T-helper 9 cell (primary cell): Measurements from ENCODE around the gene FAM107B.
"Not testable (repeated sequence)": the region's sequence is repeated elsewhere in the genome, so short reads cannot be mapped to it uniquely, and the experiment has no call there.

Experiments used
- DNase-seq: peaks from one replicate; pipeline ENCODE4 v3.0.0-alpha.2; 2020

Gene FAM107B

DNA sequence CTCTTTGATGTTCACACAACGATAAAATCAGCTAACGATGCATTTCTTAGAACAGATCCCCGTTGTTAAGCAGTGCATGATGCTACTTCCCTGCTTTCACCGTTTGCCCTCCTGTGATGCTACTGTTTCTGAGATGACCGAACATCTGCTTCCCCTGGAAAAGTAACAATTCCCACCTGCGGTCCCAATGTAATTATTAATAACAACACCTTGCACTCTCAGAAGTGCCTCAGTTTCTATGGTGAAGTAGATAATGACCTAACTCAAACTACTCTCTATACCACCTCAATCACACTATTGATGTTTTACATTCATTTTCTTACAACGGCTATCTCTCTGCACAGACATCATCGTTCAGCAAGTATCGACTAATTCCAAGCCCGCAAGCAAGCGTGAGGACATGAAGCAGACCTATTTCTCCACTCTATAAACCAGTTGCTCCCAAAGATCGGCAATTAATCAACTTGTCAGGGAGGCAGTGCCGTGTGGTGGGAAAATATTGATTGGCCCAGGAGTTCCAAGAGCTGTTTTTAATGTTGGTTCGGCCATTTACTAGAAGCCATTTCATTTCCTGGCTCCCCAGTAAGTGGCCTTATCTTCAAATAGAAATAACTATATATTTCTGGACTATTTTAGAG lies 42.7 kb downstream of the FAM107B start:
- DNase-seq: no peak

DNA sequence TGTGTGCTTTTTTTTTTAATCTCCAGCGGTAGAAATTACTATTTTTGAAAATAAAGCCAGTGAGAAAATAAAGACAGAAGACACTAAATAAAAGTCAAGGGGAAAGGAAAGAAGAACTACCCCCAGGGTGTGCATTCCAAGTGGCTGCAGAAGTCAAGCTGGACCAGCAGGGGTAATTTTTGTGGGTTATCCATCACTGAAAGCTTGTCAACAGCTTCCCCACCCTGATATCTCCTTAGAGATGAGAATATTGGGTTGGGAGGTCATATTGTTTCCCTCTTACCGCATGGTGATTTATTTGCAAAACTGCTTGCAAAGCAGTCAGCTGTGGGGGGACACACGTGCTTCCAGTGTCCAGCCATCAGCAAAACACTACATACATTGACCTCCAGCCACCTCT lies 46.4 kb downstream of the FAM107B start:
- no peak for DNase-seq

DNA sequence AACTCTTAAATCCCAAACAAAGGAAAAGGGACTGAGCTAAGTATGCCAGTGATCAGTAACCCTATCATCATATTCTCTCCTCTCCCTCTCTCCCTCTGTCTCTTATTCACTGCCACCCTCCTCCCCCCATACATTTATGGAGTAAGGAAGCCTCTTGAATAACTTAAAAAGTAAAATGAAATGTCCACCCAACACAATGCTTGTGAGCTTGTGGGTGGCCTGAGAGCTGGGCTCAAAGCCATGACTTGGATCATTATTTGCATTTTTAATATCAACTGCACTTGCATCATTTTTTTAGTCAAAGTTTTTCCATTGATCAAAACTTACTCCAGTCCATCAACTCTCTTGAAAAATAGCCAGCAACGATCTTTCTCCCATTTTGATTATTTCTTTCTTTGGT lies 46.8 kb downstream of the FAM107B start:
- no peak for DNase-seq

DNA sequence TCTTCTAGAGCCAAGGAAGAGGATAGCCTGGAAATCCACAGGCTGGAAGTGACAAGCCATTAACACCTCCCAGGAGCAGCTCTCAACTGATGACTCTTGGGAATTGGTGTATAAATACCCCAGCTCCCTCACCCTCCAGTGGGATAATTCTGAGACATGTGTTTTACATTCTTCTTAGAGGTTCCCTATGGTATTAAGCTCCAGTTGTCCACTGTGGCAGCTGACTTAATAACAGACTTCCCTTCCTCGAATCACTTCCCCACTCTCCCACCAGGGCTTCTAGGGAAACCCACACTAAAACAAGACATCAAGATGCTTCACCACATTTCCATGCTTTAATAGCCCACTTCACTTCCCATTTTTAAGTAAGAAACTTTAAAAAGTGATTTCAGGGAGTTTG lies 47.2 kb downstream of the FAM107B start:
- no peak for DNase-seq

DNA sequence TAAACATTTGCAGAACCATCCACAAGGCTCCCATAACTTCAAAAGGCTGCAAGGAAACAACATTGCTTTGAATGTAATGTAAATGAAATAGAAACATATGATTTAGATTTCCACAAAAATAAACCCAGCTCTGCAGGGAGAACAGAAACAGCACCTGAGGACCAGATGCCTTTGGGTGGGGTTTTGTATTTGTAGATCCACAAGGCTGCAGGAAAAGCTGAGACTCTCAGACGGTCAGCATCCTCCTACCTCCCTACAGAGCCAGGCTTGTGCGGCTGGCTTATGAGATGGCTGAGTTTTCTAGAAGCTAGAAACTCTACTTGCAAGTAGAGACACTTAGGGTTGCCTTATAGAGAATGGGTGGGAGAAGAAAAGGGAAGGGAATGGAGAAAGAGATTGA lies 49.8 kb downstream of the FAM107B start:
- DNase-seq: no peak

DNA sequence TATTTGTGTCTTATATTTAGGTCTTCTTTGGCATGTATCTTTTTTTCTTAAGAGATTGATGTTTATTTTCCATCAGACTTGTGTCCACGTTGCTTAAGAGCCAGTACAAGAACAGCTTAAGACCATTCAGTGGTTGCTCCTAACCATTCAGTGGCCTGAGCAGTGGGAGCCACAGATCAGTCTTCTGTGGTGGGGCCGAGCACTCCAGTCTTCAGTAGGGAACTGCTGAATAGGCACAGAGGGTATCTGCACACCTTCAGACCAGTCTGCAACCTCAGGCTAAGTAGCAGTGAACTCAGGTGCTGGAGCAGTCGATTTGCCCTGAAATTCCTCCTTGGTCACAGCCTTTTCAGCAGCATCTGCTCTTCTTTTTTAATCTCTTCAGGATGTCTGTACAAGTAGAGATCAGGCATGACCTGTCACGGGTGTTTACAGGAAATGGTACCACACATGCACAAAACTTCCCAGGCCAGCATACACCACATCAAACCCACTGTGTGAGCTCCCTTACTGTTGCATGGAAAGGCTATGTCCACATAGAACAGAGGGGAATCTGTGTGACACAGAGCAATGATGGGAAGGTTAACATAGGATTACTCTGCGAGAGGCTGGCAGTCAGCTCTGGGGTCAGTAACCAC lies 51.5 kb downstream of the FAM107B start:
- no peak for DNase-seq

DNA sequence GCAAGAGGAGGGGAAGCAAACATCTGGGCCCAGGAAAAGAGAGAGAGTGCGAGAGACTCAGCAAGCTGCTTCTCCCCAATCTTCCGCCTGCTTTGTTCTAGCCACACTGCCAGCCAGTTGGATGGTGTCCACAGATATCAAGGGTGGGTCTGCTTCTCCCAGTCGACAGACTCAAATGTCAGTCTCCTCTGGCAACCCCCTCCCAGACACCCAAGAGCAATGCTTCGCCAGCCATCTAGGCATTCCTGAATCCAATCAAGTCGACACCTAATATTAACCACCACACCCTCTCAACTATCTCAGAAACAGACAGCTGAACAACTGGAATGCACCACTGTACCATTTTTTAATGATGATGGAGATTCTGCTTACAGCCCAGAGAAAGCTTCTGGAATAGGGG lies 57.1 kb downstream of the FAM107B start:
- no peak for DNase-seq

DNA sequence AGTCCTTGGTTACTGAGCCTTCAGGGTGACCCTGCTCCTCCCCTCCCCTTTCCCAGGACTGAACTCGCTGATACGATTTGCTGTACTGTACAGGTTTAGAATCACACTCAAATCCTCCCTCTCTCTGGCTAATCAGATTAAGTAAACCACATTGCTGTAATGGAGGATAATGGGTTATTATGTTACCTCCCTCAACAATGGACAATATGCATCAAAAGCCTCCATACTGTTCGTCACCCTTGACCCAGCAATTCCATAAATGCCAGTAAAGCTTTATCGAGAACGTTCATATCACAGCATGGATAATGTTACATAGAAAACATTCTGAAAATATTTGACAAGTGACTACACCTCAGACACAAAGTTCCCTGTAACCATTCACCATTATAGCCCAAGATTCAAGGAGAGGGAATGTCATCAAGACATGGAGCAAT lies 61.7 kb downstream of the FAM107B start:
- DNase-seq: no peak

DNA sequence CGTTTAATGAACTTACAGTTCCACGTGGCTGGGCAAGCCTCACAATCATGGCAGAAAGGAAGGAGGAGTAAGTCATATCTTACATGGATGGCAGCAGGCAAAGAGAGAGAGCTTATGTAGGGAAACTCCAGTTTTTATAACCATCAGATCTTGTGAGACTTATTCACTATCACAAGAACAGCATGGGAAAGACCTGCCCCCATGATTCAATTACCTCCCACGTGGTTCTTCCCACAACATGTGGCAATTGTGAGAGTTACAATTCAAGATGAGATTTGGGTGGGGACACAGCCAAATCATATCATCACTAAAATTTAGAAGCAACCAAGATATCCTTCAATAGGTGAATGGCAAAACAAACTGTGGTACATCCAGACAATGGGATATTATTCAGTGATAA lies 65.4 kb downstream of the FAM107B start:
- DNase-seq: not testable (repeated sequence)

DNA sequence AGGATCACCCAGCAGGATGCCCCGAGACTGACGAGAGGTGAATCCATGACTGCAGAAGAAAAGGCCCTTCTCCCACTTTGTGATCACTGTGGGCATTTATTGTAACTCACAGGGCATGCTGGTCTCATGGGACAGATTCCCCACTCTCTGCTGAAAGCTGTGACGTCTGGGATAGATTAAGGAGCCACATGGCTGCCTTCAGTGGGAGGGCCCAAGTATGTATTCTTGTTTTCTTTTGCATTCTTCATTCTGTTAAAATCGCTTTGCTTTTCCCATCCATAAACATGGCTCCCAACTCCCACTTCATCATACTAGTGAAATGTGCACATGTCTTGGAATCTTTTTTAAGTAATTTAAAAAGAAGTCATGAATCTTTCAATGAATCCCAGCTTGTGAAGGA lies 67.2 kb downstream of the FAM107B start:
- DNase-seq: no peak

DNA sequence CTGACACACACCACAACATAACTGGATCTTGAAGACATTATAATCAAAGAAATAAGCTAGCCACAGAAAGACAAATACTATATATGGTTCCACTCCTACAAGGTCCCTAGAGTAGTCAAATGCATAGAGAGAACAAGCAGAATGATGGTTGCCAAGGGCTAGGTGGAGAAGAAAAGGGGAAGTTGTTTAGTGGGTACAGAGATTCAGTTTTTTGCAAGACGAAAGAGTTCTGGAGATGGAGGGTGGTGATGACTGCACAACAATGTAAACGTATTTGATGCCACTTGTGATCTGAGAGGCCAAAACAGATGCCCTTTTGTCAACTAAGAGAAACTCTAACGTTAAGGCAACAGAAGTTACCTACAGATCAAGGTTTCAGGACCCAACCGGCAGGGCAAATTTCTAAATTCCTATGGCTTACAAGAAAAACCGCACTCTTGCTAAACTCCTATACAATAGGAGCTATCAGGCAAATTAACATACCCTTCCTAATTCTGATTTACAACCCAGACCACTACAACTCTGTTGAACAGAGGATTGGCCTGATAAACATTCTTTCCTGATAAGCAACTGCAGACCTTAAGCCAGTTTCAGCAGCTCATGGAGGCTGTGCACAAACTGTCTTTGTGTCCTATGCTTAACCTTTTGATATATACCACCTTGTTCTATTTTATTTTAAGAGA lies 69.0 kb downstream of the FAM107B start:
- no peak for DNase-seq

DNA sequence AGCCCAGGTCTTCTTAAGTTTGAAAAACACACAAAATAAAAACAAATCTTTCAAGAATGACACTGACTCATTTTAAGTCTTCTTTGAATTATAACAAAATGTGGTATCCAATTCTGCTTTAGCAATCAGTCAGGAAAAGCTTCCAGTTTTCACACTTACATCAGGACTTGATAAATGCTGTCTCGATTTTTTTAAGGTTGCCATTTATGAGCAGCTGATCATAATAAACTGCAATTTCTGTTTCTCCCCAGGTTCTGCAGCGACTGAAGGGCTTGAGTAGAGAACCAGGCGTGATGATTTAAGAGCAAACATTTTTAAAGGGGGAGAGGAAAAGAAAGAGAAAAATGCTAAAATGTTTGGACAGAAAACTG lies 71.1 kb downstream of the FAM107B start:
- DNase-seq: no peak

DNA sequence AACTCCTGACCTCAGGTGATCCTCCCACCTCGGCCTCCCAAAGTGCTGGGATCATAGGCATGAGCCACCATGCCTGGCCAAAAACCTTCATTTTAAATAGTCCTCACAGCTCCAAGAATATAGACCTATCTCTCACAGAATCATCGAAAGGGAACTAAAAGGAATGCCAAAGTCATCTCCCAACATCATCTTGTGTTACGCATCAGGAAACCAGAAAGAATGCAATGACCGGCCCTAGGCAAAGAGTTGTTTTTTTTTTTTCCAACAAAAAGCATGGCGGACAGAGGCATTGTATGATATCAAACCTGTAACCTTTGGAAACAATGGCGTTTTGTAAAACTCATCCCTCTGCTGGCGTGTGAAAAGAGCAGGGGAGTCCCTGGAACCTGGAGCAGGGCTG lies 73.2 kb downstream of the FAM107B start:
- no peak for DNase-seq

DNA sequence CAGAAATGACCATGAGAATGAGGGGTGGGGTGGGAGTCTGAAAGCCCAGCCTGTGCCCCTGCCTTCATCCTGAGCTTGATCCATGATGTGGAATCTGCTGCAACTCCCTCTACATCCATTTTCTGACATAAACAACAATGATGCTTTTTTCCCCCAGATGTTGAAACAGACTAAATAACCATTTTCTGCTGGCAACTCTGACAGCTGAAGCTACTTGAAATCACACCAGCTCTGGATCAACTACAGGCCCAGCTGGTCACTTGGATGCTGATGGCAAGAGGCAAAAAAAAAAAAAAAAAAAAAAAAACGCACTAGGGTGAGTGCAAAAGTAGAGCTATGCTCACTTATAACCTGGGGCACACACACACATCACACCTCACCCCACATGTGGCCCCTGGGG lies 74.2 kb downstream of the FAM107B start:
- DNase-seq: no peak

DNA sequence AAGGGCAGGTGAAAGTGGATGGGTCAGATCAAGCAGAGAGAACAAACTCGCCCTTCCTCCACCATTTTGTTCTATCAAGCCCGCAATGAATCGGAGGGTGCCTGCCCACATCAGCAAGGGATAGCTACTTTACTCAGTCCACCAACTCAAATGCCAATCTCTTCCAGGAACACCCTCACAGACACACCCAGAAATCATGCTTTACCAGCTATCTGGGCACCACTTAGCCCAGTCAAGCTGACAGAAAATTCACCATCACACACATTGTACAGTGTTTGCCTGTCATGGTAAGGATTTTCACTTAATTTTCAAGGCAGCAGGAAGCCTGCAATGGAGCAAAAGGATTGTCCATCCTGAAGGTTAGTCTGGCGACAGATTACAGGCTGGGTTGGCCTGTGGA lies 75.2 kb downstream of the FAM107B start:
- no peak for DNase-seq

DNA sequence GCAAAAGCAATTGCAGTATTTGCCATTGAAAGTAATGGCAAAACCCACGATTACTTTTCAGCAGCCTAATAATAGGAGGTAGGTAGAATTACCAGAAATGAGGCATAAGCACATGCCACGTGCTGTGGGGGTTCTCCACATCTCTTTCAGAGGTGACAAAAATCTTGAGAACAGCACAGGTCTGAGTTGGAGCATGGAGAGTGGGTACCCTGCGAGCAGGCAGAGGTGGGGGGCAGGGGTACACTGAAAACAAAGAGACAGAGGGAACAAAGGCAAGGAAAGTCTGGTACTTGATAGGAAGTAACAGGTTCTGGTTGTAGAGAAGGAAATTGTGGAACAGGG lies 75.9 kb downstream of the FAM107B start:
- DNase-seq: no peak

DNA sequence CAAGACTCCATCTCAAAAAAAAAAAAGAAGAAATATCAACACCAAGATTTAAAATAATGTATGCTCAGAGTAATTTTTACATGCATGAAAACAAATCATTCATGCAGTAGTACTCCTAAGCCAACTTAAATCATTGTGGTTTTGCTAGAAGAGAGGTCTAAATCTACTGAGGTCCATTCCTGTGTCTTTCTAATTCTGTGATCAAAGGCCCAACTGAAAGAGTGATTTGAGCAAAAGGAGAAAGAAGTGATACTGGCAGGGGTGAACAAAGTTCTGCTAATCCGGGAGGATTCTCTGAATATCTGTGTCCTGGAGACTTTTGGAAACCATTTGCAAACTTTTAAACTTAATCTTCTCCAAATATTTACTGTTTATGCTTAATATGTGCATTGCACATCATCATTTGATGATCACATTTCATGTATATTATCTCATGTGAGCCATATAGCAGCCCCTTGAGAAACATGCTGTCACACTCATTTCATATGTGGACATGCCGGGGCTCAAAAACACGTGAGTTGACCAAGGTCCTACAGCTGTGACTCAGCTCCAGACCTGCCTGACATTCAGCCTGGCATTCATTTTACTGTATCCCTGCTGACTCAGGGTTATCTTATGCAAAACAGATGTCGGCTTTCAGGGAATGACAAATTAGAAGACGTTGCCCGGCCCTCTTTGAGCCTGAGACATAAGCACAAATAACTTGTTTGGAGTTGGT lies 76.4 kb downstream of the FAM107B start:
- no peak for DNase-seq

DNA sequence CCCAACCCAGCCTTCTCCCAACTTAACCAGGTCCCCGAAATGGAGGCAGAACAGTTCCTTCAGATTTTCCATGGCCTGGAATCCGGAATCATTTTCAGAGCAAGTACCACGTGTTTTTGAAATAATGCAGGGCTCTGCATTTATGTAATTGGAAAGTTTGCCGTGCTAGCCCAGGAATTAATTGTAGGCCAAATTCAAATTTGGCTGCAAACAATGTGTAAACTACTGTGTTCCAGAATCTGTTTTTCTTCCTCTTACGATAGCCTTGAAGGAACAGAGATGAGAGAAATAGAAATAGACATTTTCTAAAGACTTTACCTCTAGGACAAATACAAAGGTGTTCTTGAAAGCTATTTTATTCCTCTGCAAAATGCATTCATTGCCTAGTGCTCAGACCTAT lies 77.4 kb downstream of the FAM107B start:
- no peak for DNase-seq

DNA sequence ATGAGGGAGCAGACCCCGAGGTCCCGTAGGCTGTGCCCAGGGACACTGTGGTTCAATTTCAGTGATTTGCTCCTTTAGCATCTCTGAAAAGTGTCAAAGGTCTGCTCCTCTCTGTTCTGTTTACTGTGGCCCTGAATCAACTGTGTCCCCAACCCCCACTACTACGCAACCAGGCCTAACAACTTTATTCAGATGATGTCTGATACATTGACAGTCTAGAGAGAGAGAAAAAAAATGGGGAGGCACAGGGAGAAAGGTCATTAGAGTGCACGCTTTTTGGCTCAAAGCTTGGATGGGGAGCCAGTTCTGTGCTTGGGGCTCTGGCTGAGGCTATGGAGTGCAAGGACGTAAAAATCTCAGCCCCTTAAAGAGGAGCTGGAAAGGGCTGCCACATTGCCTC lies 77.9 kb downstream of the FAM107B start:
- no peak for DNase-seq

DNA sequence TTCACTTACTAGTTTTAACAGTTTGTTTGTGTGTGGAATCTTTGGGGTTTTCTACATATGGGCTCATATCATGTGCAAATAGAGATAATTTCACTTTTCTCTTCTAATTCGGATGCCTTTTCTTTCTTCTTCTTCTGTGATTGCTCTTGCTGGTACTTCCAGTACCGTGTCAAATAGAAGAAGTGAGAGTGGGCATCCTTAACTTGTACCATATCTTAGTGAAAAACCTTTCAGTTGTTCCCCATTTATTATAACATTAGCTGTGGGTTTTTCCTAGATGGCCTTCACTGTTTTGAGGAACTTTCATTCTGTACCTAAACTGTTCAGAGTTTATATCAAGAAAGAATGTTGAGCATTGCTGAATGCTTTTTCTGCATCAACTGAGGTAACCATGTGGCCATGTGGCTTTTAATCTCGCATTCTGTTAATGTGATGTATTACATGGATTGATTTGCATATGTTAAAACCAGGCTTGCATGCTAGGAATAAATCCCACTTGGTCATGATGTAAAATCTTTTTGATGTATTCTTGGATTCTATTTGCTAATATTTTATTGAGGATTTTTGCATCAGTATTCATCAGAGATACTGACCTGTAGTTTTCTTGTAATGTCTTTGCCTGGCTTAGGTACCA lies 78.7 kb downstream of the FAM107B start:
- DNase-seq: no peak

DNA sequence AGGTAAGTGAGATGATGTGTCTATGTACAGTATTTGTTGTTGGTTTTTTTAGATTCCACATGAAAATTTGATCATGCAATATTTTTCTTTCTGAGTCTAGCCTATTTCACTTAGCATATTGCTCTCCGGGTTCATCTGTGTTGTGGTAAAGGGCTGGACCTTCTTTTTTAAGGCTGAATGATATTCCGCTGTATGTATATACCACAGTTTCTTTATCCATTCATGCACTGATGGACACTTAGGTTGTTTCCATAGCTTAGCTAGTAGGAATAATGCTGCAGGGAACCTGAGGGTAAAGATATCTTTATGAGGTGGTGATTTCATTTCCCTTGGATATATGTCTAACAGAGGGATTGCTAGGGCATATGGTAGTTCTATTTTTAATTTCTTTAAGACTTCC lies 80.8 kb downstream of the FAM107B start:
- DNase-seq: no peak

DNA sequence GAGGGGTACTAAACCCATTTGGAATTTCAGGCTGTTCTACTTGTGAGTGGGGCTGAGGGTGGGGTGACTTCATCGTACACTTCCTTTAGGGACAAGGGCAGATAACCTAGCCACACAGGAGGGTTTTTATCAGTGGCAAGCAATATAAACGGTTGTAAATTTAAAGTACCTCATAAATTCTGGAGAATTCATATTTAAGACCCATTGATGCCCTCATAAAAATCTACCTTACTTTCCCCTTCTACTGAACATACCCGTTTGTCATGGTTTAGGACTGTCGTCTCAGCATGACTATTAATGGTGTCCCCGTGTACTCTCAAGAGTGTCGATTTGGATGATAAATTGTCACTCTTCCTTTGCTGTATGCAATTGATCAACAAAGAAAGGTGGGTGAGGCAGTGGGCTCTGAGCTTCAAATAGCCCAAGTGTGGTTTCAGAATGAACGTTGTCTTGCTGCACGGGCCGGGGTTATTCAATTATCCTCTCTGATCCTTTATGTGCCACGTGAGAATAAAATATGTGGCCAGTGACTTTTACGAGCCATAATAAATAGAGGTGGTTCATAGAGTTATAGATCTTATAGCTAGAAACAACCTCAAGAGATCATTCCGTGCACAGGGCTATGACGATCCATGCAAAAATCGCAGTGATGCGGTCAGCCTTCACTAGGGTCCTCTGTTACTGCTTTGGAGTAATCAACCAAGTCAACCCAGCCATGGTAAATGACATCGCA lies 82.2 kb downstream of the FAM107B start:
- DNase-seq: no peak

DNA sequence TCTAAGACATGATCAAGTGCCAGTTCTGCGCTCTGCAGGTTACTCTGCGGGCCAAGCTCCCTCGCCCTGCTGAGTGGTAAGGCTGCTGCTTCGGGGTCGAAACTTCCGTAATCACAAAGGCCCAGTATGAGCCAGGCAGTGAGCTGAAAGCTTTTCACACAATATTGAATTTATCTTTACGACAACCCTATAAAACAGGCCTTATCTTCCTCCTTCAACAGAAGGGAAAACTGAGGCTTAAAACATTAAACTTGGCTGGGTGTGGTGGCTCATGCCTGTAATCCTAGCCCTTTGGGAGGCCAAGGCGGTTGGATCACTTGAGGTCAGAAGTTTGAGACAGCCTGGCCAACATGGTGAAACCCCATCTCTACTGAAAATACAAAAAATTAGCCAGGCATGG lies 83.3 kb downstream of the FAM107B start:
- DNase-seq: no peak
